Measurements from ENCODE around the gene CDH4. TPM values are rescaled to one million over a fixed set of nuclear protein-coding genes. Genes with fewer than 3 reads are reported as not detected.

The CDH4 gene
- under 1 TPM in 3 of 4 donors, not detected in 1; under 0.01 to 0.56 (median 0.19) TPM for total RNA-seq

GRCh38 chr20:61251529-61252393 lies at the start of gene CDH4:
CDH4 (plus strand) TSS chr20:61252261.
- ATAC-seq (ENCODE audit: low FRiP score): peak; percentile 37
- DNase-seq (ENCODE audit: low spot score): no peak
- TF ChIP-seq CTCF (IDR thresholded peaks at IDR 0.05): no peak

- no peak for TF ChIP-seq CTCF (IDR thresholded peaks at IDR 0.05)
- no peak for ATAC-seq (ENCODE audit: low FRiP score)
- DNase-seq (ENCODE audit: low spot score): no peak
Measured at GRCh38 chr20:61203320-61203719, 48.7 kb upstream of the CDH4 start.

GRCh38 chr20:61204206-61204605 lies 47.9 kb upstream of the CDH4 start:
- TF ChIP-seq CTCF (IDR thresholded peaks at IDR 0.05): no peak
- no peak for DNase-seq (ENCODE audit: low spot score)
- no peak for ATAC-seq (ENCODE audit: low FRiP score)

GRCh38 chr20:61205769-61206168 lies 46.3 kb upstream of the CDH4 start:
- DNase-seq (ENCODE audit: low spot score): no peak
- no peak for TF ChIP-seq CTCF (IDR thresholded peaks at IDR 0.05)
- ATAC-seq (ENCODE audit: low FRiP score): no peak

- DNase-seq (ENCODE audit: low spot score) (no peak), ATAC-seq (ENCODE audit: low FRiP score) (no peak)
- no peak for TF ChIP-seq CTCF (IDR thresholded peaks at IDR 0.05)
Measured at GRCh38 chr20:61210862-61211261, 41.2 kb upstream of the CDH4 start.

- no peak for TF ChIP-seq CTCF (IDR thresholded peaks at IDR 0.05)
- no peak for DNase-seq (ENCODE audit: low spot score)
- ATAC-seq (ENCODE audit: low FRiP score): no peak
Measured at GRCh38 chr20:61217848-61218247, 34.2 kb upstream of the CDH4 start.

- ATAC-seq (ENCODE audit: low FRiP score): no peak
- DNase-seq (ENCODE audit: low spot score): no peak
- no peak for TF ChIP-seq CTCF (IDR thresholded peaks at IDR 0.05)
Measured at GRCh38 chr20:61219021-61219431, 33.0 kb upstream of the CDH4 start.
